OCI-LY7 (cell line): Measurements from ENCODE around the gene LIPH. TPM values are rescaled to one million over a fixed set of nuclear protein-coding genes. Genes with fewer than 3 reads are reported as not detected.

Experiments used
- BruUV-seq: library from RNA; stranded (reverse); fragments of 400-500 nt; replicated peaks from 2 replicates; lab custom pipeline; 2021; lab: Mats Ljungman, UMichigan
- CTCF ChIA-PET: fragments of 300-600 bp; sonication (Branson Sonifier 250); formaldehyde crosslinking; loops from one replicate; lab custom pipeline; 2022; ENCODE audit warnings: antibody characterized with exemption; ENCODE audit not compliant: unreplicated experiment; lab: Charles Lee
- POLR2A ChIA-PET: fragments of 300-600 bp; sonication (Branson Sonifier 250); formaldehyde crosslinking; loops from one replicate; lab custom pipeline; 2022; ENCODE audit warnings: antibody characterized with exemption; lab: Charles Lee
- DNase-seq: peaks from one replicate; pipeline ENCODE4 v3.0.0-alpha.2; 2015; ENCODE audit warnings: low spot score
- H2AFZ ChIP-seq: fragments of 200-600 bp; sonication (generic), shearing (Covaris generic); 2 replicates; pipeline ENCODE4 v1.6.1; 2014; ENCODE audit warnings: mild to moderate bottlenecking, antibody characterized with exemption, low read length, moderate library complexity
- H3K27ac ChIP-seq: fragments of 200-600 bp; sonication (generic); 2 replicates; pipeline ENCODE4 v1.5.1; 2014; ENCODE audit warnings: mixed run types, low read depth, mild to moderate bottlenecking, moderate library complexity, low read length, inconsistent platforms; ENCODE audit not compliant: poor library complexity, severe bottlenecking
- H3K36me3 ChIP-seq: fragments of 200-600 bp; sonication (generic); 2 replicates; pipeline ENCODE4 v1.6.1; 2014; ENCODE audit warnings: mild to moderate bottlenecking, antibody characterized with exemption, low read length, moderate library complexity, mixed read lengths; ENCODE audit not compliant: insufficient read depth
- H3K4me1 ChIP-seq: fragments of 200-600 bp; sonication (generic); 2 replicates; pipeline ENCODE4 v1.5.1; 2014; ENCODE audit warnings: mild to moderate bottlenecking, low read length; ENCODE audit not compliant: insufficient read depth, poor library complexity, severe bottlenecking
- H3K4me2 ChIP-seq: fragments of 200-600 bp; sonication (generic); 2 replicates; pipeline ENCODE4 v1.6.1; 2014; ENCODE audit warnings: mild to moderate bottlenecking, low read length
- H3K4me3 ChIP-seq: fragments of 200-600 bp; sonication (generic); 2 replicates; pipeline ENCODE4 v1.5.1; 2014; ENCODE audit warnings: mild to moderate bottlenecking, low read depth, low read length; ENCODE audit not compliant: poor library complexity, severe bottlenecking
- H3K79me2 ChIP-seq: fragments of 200-600 bp; sonication (generic); 2 replicates; pipeline ENCODE4 v1.6.1; 2016; ENCODE audit warnings: low read depth, mild to moderate bottlenecking, low read length, moderate library complexity, mixed read lengths; ENCODE audit not compliant: insufficient read depth
- H3K9me2 ChIP-seq: fragments of 200-600 bp; sonication (generic); 2 replicates; pipeline ENCODE4 v1.6.1; 2016; ENCODE audit warnings: mild to moderate bottlenecking, low read length, mixed read lengths; ENCODE audit not compliant: insufficient read depth
- H3K9me3 ChIP-seq: fragments of 200-600 bp; sonication (generic); 2 replicates; pipeline ENCODE4 v1.6.1; 2014; ENCODE audit warnings: mild to moderate bottlenecking, mixed run types, low read length, mixed read lengths
- H4K20me1 ChIP-seq: fragments of 200-600 bp; sonication (generic); 2 replicates; pipeline ENCODE4 v1.6.1; 2014; ENCODE audit warnings: mild to moderate bottlenecking, antibody characterized with exemption, low read length, moderate library complexity, mixed read lengths; ENCODE audit not compliant: insufficient read depth
- CTCF ChIP-seq: fragments of 200-600 bp; sonication (generic); conservative IDR thresholded peaks from 2 replicates; pipeline ENCODE4 v1.5.1; 2014; ENCODE audit warnings: mild to moderate bottlenecking, antibody characterized with exemption, low read length, moderate library complexity, mixed read lengths
- EZH2phosphoT487 ChIP-seq: fragments of 200-600 bp; sonication (generic); IDR thresholded peaks from 2 replicates; pipeline ENCODE4 v1.6.1; 2018; ENCODE audit warnings: low read depth, borderline replicate concordance, mild to moderate bottlenecking, mixed run types, antibody characterized with exemption, low read length, moderate library complexity, mixed read lengths
- intact Hi-C: fragments of 100-400 bp; cut with micrococcal nuclease; formaldehyde crosslinking; loops from one replicate; pipeline ENCODE4 v1.10.0; 2022; ENCODE audit not compliant: unreplicated experiment
- total RNA-seq, 2 experiments: library from RNA; depleted of rRNA in 1 of 2; stranded (reverse); fragments of >200 nt in 1 of 2; shearing (Covaris generic) in 1 of 2; gene quantifications; 2 replicates each; pipeline ENCODE4 v1.2.3, GENCODE V29; 2014 to 2022

The LIPH gene
- total RNA-seq, 2 experiments from 2014 or later = not detected

GRCh38 chr3:185486394-185486793 is 66.0 kb downstream of the LIPH start:
- H3K4me1 ChIP-seq = peaks cover 3% of the 10 kb centered on the region
- H4K20me1 ChIP-seq = no peaks in the 10 kb centered on the region
- H3K36me3 ChIP-seq = peaks cover 6% of the 10 kb centered on the region; the same call in 1 of the 2 replicates
- no peak overlapping the region for H3K4me2 ChIP-seq
- no peak overlapping the region for H2AFZ ChIP-seq
- no TSS peak for BruUV-seq
- H3K9me2 ChIP-seq = no peaks in the 10 kb centered on the region
- no peak for DNase-seq
- H3K4me3 ChIP-seq = no peak overlapping the region
- H3K9me3 ChIP-seq = no peaks in the 10 kb centered on the region
- ChIA-PET CTCF (no interaction called here), POLR2A (interaction anchor here (0.6 to 0.7 kb wide), 3 partner anchors 49 to 153 kb away, joined by 3 to 4 read pairs (median 3); no protein-coding TSS in a partner anchor)
- no peak for TF ChIP-seq EZH2phosphoT487
- TF ChIP-seq CTCF = no peak
- intact Hi-C loops = no loop called here
- H3K27ac ChIP-seq = no peak overlapping the region
- H3K79me2 ChIP-seq = no peaks in the 10 kb centered on the region

- intact Hi-C loops = no loop called here
- Histone ChIP-seq H3K4me3 (no peak overlapping the region), H3K4me1 (peaks cover 3% of the 10 kb centered on the region), H3K9me3 (no peaks in the 10 kb centered on the region), H3K36me3 (no peaks in the 10 kb centered on the region), H3K27ac (no peak overlapping the region), H3K4me2 (no peak overlapping the region), H3K79me2 (no peaks in the 10 kb centered on the region), H2AFZ (no peak overlapping the region), H3K9me2 (no peaks in the 10 kb centered on the region), H4K20me1 (no peaks in the 10 kb centered on the region)
- ChIA-PET CTCF (no interaction called here), POLR2A (interaction anchor here (0.7 kb wide), 2 partner anchors 11 to 60 kb away, joined by 3 read pairs; no protein-coding TSS in a partner anchor)
- no TSS peak for BruUV-seq
- TF ChIP-seq EZH2phosphoT487 (no peak), CTCF (no peak)
- DNase-seq = no peak
Measured at GRCh38 chr3:185484296-185484695, 68.1 kb downstream of the LIPH start.

GRCh38 chr3:185479373-185479945 is 72.9 kb downstream of the LIPH start:
- no peak overlapping the region for H3K27ac ChIP-seq
- no peak overlapping the region for H3K4me3 ChIP-seq
- no peaks in the 10 kb centered on the region for H3K9me3 ChIP-seq
- no peaks in the 10 kb centered on the region for H3K79me2 ChIP-seq
- no peak overlapping the region for H3K4me2 ChIP-seq
- peaks cover 3% of the 10 kb centered on the region for H3K4me1 ChIP-seq
- TF ChIP-seq CTCF = no peak
- no peak for DNase-seq
- H3K36me3 ChIP-seq = no peaks in the 10 kb centered on the region
- intact Hi-C loops = no loop called here
- H3K9me2 ChIP-seq = no peaks in the 10 kb centered on the region
- H4K20me1 ChIP-seq = no peaks in the 10 kb centered on the region
- BruUV-seq = no TSS peak
- H2AFZ ChIP-seq = no peak overlapping the region
- CTCF ChIA-PET = no interaction called here
- POLR2A ChIA-PET = interaction anchor here (0.6 to 0.7 kb wide), 4 partner anchors 9 to 1690 kb away, joined by 3 read pairs; no protein-coding TSS in a partner anchor
